Measurements from ENCODE around the gene MUSK. TPM values are rescaled to one million over a fixed set of nuclear protein-coding genes. Genes with fewer than 3 reads are reported as not detected.
A peak's percentile ranks its signal among the peaks of the same experiment; 100 is the strongest.
"Not testable (repeated sequence)": the region's sequence is repeated elsewhere in the genome, so short reads cannot be mapped to it uniquely, and the experiment has no call there.

Gene MUSK
- total RNA-seq, 1 donor from 2014 or later: not detected

DNA sequence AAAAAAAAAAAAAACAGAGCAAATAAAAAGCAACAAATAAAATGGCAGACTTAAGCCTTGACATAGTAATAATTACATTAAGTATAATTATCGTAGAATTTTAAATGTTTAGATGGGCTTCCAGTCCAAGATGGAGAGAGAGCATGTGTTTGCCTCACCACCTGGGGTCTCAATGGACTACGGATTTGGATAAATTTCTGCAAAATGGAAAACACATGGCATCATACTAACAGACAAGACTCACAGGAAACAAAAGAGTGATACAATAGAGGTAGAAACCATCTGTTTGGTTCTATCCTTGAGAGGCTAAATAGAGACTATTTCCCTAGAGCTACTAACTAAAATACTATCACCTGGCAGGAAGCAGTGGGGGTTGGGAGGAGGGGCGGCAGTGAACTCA, 144.3 kb downstream of the MUSK start:
- no peak overlapping the region for H3K27ac Mint-ChIP-seq
- peaks cover 8% of the 10 kb centered on the region for H3K4me1 Mint-ChIP-seq (ENCODE audit: low read depth)
- TF ChIP-seq, protein P1, sequence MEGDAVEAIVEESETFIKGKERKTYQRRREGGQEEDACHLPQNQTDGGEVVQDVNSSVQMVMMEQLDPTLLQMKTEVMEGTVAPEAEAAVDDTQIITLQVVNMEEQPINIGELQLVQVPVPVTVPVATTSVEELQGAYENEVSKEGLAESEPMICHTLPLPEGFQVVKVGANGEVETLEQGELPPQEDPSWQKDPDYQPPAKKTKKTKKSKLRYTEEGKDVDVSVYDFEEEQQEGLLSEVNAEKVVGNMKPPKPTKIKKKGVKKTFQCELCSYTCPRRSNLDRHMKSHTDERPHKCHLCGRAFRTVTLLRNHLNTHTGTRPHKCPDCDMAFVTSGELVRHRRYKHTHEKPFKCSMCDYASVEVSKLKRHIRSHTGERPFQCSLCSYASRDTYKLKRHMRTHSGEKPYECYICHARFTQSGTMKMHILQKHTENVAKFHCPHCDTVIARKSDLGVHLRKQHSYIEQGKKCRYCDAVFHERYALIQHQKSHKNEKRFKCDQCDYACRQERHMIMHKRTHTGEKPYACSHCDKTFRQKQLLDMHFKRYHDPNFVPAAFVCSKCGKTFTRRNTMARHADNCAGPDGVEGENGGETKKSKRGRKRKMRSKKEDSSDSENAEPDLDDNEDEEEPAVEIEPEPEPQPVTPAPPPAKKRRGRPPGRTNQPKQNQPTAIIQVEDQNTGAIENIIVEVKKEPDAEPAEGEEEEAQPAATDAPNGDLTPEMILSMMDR (IDR thresholded peaks at IDR 0.05; ENCODE audit: unreplicated experiment): no peak
- H3K36me3 Mint-ChIP-seq (ENCODE audit: insufficient read depth): no peaks in the 10 kb centered on the region
- no peak for DNase-seq (ENCODE audit: low spot score, unreplicated experiment)
- no peak overlapping the region for H3K4me3 Mint-ChIP-seq (ENCODE audit: low read depth)
- H3K9me3 Mint-ChIP-seq (ENCODE audit: low read depth): peaks cover 5% of the 10 kb centered on the region
- H3K27me3 Mint-ChIP-seq: no peaks in the 10 kb centered on the region

DNA sequence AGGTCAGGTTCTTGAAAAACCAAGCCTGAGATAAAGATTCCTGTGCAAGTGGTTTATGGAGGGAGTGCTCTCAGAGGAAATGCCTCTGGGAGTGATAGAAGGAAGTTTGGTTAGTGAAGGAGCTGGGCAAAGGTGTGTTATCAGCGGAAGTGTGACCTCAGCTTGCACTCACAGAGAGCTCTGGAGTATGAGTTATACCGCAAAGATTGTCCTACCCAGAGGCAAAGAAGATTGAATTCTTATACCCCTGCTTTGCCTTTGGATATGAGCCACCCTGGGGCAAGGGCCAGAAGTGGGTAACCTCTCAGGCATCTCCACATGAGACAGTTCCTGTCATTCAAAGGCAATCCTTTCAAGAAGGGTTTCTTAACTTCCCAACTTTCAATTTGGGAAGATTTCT, 145.6 kb downstream of the MUSK start:
- Mint-ChIP-seq H3K36me3 (ENCODE audit: insufficient read depth) (no peaks in the 10 kb centered on the region), H3K27me3 (no peaks in the 10 kb centered on the region), H3K27ac (no peak overlapping the region), H3K4me3 (ENCODE audit: low read depth) (no peak overlapping the region), H3K4me1 (ENCODE audit: low read depth) (no peaks in the 10 kb centered on the region), H3K9me3 (ENCODE audit: low read depth) (peaks cover 5% of the 10 kb centered on the region)
- TF ChIP-seq, protein P1 (IDR thresholded peaks at IDR 0.05; ENCODE audit: unreplicated experiment): no peak
- DNase-seq (ENCODE audit: low spot score, unreplicated experiment): no peak

DNA sequence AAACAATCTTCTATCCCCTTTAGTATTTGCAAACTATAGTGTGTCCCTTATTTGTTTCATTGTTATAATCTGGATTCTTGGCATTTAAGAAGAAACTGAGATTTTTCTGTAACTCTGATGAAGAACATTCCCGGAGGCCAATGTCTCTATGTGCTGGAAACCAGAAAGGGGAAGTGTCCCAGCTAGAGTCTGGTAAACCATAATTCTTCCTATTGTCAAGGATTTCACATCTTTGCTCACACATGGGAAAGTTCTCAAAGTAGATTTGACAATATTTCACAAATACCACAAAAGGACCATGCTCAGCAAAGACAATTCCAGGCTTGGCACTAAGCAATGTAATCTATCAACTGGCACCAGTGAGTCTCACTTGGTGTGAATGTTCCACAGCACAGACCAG, 146.8 kb downstream of the MUSK start:
- no peak for DNase-seq (ENCODE audit: low spot score, unreplicated experiment)
- TF ChIP-seq, protein P1 (IDR thresholded peaks at IDR 0.05; ENCODE audit: unreplicated experiment): no peak
- H3K4me3 Mint-ChIP-seq (ENCODE audit: low read depth): no peak overlapping the region
- no peak overlapping the region for H3K27ac Mint-ChIP-seq
- peaks cover 1% of the 10 kb centered on the region for H3K4me1 Mint-ChIP-seq (ENCODE audit: low read depth)
- peaks cover 5% of the 10 kb centered on the region for H3K9me3 Mint-ChIP-seq (ENCODE audit: low read depth)
- H3K36me3 Mint-ChIP-seq (ENCODE audit: insufficient read depth): no peaks in the 10 kb centered on the region
- no peaks in the 10 kb centered on the region for H3K27me3 Mint-ChIP-seq

DNA sequence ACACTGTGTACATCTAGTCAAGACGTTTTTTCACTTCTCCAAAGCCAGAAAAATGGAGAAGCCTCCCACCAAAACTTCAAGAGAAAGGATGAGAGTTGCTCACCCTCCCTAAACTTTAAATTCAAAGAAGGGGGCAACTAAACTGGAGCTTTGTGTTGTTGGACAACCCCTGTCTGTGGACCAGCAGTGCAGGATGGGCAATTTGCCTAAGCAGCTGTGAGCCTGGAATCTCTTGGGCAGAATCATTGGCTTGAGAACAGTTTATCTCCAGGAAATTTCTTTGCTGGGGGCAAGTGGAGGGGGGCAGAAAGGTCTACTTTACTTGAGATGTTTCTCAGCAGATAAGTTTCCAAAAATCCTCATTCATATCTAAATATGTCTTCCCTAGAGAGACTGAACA, 151.8 kb downstream of the MUSK start:
- Mint-ChIP-seq H3K27me3 (no peaks in the 10 kb centered on the region), H3K9me3 (ENCODE audit: low read depth) (peaks cover 12% of the 10 kb centered on the region), H3K4me3 (ENCODE audit: low read depth) (no peak overlapping the region), H3K36me3 (ENCODE audit: insufficient read depth) (no peaks in the 10 kb centered on the region), H3K4me1 (ENCODE audit: low read depth) (peaks cover 1% of the 10 kb centered on the region), H3K27ac (no peak overlapping the region)
- no peak for DNase-seq (ENCODE audit: low spot score, unreplicated experiment)
- TF ChIP-seq, protein P1 (IDR thresholded peaks at IDR 0.05; ENCODE audit: unreplicated experiment): no peak

DNA sequence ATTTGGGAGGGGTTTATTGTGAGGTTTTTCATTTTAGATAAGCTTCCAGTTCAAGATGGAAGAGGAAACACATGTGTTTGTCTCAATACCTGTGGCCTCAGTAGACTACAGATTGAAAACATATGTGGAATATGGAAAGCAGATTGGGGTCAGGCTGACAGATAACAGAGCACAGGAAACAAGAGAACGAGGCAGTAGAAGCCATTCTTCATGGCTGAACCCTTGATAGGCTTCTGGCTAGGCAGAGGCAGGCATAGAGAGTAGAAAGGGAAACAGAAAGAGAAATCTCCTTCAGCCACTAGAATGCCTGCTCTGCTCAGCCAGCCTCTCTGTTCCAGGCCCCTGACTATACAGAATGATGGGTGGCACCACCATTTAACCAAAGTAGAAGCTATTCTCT, 152.5 kb downstream of the MUSK start:
- Mint-ChIP-seq H3K4me3 (ENCODE audit: low read depth) (no peak overlapping the region), H3K27me3 (no peaks in the 10 kb centered on the region), H3K4me1 (ENCODE audit: low read depth) (peaks cover 1% of the 10 kb centered on the region), H3K27ac (no peak overlapping the region), H3K9me3 (ENCODE audit: low read depth) (peaks cover 12% of the 10 kb centered on the region), H3K36me3 (ENCODE audit: insufficient read depth) (no peaks in the 10 kb centered on the region)
- no peak for DNase-seq (ENCODE audit: low spot score, unreplicated experiment)
- TF ChIP-seq, protein P1 (IDR thresholded peaks at IDR 0.05; ENCODE audit: unreplicated experiment): no peak

DNA sequence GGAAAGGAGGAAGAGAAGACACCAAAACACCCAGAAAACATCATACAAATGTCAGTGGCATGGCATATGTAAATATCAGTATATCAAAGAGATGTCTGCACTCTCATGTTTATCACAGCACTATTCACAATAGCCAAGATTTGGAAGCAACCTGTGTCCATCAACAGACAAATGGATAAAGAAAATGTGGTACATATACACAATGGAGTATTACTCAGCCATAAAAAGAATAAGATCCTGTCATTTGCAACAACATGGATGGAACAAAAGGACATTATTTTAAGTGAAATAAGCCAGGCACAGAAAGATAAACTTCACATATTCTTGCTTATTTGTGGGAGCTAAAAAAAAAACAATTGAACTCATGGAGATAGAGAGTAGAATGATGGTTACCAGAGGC, 156.5 kb downstream of the MUSK start:
- H3K4me3 Mint-ChIP-seq (ENCODE audit: low read depth); H3K4me1 Mint-ChIP-seq (ENCODE audit: low read depth); H3K27me3 Mint-ChIP-seq; DNase-seq (ENCODE audit: low spot score, unreplicated experiment); H3K36me3 Mint-ChIP-seq (ENCODE audit: insufficient read depth): not testable (repeated sequence)
- peaks cover 18% of the 10 kb centered on the region for H3K9me3 Mint-ChIP-seq (ENCODE audit: low read depth)
- peak overlapping the region; percentile 34 for H3K27ac Mint-ChIP-seq

Measured in progenitor cell of endocrine pancreas (in vitro differentiated cells).